HG03442 (cell line): ENCODE data around the gene RCC2.
"Not testable (repeated sequence)": the region's sequence is repeated elsewhere in the genome, so short reads cannot be mapped to it uniquely, and the experiment has no call there.

Source experiments
- ATAC-seq: cut with Tn5 transposase; IDR thresholded peaks from one replicate; pipeline ENCODE4 v1.9.1; 2021; ENCODE audit warnings: mild to moderate bottlenecking, moderate library complexity; ENCODE audit not compliant: unreplicated experiment

The RCC2 gene

DNA sequence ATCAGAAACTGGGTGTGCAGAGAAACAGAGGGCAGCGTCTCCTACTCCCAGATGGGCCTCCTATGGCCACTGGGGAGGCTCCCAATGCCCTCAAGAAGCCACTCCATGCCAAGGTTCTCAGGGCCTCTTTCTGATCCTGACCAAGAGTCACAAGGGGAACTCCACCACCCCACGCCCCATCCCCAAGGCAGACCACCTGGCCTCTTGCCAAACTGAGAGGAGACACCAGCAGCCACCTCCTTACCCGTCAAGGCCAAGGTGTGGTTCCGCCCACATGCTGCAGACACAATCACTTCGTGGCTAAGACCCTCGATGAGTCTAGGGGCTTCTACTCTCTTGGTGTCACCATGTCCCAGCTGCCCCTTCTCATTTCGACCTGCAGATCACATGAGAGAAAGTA is 17.0 kb downstream of the RCC2 start:
- ATAC-seq, result no peak

DNA sequence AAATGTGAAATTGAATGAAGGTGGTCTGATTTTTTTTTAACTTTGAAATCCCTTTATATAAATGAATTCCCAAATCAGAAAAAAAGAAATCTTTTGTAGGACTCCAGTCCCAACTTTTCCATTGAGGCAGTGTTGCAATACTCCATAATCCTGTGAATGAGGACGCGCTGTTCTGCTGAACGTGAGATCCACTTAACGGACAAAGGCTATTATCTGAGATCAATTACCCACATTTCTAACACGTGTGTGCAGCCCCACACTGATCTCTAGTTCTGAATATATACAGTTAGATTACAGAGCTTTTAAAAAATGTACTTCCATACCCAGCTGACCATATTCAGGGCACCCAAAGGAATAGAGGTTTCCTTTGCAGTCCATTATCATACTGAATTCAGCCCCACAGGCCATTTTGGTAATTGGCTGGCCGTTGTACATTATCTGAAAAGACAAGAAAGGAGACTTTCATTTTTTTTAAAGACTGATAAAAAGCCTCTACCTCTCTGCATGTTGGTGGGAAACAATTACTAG is 19.0 kb downstream of the RCC2 start:
- no peak for ATAC-seq

DNA sequence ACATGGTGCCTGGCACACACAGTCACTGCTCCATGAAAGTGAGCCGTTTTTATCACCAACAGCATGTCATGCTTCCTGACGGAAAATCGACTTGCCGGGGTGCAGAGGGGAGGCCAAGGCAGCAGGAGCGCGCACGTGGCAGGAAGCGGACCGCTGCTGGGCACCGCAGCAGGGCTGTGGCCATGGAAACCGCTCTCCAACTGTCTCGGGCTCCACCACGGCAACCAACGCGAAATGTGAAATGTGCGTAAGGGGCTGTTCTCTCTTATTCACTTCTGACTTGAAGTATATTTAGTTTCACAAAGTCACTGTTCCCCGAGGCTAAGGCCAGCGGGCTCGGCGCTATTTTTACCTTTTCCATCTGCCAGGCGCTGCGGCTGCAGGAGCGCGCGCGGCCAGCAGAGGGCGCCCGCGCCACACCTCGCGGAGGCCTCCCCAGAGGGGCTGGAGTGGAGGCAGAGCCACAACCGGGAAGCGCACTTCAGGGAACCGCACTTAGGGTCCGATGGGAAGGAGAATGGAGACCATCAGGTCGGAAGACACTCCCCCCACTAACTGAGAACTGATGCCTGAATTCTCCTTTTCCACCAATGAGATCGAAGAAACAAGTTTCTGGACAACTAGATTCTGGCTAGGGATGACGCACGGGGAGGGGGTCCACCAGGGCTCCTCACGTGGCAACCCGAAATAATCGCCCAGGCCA is 19.7 kb downstream of the RCC2 start:
- ATAC-seq, result no peak

DNA sequence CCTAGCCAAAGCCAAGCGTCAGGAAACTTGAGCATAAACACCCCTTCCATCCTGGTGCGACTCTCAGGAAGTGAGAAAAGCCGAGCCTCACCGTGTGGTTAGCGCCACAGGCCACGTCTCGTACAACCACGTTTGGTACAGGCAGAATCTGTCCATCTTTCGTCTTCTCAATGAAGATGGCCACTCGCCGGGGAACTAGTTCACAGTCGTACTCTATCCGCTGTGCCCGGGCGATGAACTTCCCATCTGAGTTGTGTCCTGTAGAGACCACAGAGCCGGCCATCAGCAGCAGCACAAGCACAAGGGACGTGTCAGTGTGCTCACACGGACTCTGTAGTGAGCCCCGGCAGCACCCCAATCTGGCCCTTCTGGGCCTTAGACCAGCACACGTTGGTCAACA is 23.1 kb downstream of the RCC2 start:
- ATAC-seq, result no peak

DNA sequence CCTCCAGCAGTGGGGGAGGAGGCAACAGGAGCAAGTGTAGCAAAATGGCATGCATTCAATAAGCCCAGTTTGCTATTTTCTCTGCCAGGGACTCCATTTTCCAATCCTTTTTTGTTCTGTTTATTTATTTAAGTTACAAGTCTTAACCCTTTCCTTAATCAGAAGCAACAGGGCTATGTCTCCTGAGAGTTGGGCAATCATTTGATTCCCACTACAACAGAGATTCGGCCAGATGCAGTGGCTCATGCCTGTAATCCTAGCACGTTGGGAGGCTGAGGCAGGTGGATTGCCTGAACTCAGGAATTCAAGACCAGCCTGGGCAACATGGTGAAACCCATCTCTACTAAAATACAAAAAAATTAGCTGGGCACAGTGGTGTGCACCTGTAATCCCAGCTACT is 25.5 kb downstream of the RCC2 start:
- no peak for ATAC-seq

DNA sequence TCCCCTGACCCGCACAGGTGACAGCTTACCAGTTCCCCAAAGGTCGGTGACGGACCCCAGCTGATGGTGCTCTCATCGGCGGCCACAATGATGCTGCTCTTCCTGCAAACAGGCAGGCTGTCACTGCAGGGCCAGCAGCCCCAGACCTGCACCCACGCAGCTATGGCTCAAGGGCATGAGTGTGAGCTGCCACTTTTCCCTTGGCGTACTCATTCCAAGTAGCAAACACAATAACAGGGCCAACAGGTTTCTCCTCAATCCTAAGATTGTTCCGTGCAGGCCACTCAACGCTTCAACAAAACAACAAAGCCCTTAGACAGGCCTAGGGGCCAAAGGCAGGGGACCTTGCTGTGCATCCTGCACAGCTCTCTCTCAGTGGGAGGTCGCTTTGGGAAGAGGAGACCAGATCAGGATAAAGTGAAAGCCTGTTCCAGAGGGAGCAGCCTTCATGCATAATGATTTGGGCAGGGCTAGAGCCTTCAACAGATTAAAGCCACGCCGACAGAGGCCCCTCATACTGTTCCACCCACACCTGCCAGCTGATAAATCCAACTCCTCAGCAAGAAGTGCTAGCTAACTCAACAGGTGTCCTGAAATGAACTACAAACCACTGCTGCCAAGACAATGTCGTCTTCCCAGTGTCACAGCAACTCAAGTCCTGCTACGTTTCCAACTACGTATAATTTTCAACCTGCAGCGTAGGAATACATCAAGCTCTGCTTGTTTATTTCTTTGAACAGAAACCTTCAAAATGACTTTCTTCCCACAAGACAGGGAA is 27.2 kb downstream of the RCC2 start:
- no peak for ATAC-seq

DNA sequence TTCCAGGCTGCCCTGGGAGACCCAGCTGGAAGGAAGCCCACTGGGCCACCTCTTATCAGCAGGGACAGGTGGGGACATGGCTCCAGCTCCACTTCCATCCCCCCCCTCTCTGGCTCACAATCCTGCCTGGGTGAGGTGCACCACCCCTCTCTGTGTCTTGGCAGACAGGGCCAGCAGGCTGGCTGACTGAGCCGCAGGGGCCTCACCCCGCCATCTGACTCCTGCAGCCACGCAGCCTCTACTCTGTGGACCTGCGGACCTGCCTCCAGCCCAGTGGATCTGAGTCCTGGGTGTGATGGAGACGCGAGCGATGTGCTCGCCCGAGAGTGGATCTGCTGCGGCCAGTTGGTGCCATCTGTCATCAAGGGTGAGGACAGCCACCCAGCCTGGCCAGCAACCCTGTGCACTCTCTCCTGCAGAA is 30.1 kb downstream of the RCC2 start:
- ATAC-seq, result no peak

DNA sequence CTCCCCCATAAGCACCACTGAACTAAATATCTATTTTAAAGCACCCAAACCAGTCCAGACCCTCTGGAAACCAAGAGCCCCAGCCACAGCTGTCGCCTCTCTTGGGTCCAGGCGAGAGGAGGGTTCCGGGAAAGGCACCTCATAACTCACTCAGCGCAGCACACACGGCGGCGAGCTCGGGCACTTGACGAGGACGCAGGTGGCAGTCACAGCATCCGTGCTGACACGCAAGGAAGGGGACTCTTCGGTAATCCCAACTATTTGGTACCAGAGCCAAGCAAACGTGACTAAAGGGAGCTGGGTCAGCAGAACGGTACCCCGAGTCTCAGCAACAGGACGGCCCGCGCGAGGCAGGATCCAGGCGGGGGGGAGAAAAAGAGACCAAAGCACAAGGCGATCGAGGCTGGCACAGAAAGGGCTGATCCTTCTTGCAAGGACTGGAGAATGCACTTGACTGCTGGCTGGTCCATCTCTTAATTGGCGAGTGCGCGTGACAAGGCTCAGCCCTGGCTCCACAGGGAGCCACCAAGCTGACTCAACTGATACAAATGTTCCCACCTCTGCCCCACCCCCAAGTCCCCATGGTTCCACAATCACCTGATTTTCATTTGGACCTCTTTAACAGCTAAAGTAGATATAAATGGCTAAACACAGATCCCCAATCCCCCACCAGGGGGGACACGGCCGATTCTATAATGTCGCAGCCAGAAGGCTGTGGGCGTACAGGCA is 31.5 kb downstream of the RCC2 start:
- not testable (repeated sequence) for ATAC-seq

DNA sequence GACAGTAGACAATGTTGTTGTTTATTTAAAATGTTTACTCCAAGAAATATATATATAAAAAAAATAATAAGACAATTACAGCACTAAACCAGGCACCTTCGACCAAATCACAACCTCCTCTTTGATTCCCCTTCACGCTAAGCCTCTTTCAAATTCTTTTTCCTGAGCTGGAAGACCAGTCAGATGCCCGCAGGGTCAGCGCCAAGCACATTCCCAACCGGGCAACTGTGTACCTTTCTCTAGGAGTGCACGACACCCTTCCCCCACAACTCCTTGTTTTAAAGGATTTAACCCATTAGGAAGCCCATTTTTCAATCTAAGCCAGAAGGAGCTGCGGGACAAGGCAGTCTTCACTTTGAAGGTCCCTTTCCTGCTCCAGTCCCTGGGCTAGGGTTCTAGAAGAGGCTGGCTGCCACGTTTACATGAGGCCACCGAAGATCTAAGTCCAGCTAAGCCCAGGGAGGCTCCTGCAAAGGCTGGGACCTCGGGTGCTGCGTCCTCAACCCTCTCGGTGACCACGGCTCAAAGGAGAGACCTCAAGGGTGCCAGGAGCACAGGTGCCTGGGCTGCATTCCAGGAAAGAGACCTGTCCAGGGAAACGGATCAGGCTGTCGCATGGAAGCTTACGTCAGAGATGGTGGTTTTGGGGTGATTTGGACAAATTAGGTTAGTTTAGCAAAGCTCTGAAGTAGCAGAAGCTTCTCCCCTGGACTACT is 32.6 kb downstream of the RCC2 start:
- ATAC-seq, result not testable (repeated sequence)

DNA sequence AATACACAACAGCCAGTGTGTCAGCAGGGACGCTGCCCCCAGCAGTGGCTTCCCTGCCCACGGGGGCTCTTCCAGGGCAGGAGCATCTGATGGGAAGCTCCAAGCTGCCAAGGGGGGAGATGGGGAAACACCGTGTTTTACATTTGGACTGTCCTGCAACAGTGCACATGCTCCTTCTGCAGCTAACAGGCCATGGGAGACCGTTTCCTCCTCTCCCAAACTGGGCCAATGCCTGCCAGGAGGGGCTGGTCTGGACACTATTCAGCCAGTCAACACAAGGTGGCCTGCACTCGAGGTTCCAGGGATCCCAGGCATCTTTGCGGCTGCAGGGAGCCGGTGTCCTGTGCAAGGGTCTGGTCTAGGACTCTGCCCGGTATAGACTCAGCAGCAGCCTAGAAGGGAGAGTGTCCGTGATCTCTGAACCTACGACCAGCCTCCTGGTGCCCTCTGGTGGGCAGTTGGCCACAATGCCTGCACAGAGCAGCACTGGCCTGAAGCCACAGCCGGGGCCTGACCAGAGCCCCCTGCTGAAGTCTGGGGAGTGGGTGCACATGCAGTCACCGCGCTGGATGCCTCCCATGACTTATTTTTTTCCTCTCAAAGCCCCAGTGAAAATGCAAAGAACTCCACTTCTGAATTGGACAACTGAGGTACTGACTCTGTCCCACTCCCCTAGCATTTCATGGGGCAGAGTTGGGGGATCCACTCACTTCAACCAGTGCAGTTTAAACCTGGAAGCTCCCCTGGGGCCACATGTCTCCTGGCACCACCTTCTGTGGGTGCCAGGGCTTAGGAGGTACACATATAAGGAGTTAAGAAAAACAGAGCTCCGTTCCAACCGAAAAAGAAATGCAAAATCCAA is 33.3 kb downstream of the RCC2 start:
- ATAC-seq, result no peak

DNA sequence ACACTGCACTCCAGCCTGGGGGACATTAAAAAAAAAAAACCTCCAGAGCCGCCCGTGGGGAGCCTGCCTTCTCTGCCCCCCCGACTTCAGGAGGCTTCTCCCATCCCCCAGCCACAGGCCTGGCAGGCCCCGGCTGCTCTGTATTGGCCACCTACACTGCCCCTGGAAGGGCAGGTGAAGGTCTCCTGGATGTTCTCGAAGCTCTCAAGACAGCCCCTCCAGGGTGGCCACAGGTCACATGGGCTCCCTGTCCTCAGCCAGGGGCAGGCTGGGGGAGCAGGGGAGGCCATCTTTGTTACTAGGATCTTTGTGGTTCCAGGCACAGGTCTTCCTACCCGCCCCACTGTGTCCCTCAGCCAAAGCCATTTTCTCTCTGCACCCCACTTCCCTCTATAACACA is 34.7 kb downstream of the RCC2 start:
- no peak for ATAC-seq

DNA sequence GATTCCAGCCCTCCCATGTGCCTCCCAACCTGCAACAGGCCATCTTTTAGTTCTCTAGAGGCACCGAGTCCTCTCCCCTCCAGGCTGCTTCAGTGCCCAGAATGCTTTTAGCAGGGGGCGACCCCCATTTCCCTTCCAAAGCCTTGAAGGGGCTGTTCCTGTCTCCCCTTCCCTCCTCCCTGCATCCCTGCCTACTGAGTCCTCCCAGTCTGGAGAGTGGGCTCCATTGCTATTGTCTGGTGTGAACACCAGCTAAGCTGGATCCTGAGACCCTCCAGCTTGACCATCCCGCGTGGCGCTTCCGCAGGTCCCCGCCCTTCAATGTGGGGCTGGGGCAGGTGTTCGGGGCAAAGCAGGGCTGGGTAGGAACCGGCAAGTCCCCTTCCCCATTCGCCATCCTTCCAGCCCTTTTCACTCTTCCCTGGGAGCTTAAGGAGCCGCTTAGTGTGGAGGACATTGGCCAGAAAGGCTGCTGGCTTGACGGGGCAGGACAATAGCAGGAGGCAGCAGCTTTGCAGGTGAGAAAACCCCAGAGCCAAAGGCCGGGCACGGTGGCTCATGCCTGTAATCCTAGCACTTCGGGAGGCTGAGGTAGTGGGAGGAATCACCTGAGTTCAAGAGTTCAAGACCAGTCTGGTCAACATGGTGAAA is 35.3 kb downstream of the RCC2 start:
- no peak for ATAC-seq

DNA sequence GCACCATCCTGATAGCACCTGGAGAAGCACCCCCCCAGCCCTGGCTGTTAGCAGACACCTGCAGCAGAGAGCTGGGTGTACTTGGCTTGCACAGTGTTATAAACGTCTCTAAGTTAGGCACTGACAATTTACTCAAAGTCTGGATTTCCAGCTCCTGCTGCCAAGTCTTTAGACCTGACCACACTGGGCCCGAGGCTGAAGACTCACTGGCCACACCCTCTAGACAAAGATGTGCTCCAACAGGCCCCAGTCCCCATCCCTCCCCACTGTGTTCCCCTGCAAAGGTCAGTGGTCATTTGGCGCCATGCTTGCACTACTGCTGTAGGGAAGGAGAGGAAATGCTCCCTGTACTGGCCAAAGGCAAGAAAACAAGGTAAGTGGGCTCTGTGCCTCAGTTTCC is 36.4 kb downstream of the RCC2 start:
- ATAC-seq, result no peak

DNA sequence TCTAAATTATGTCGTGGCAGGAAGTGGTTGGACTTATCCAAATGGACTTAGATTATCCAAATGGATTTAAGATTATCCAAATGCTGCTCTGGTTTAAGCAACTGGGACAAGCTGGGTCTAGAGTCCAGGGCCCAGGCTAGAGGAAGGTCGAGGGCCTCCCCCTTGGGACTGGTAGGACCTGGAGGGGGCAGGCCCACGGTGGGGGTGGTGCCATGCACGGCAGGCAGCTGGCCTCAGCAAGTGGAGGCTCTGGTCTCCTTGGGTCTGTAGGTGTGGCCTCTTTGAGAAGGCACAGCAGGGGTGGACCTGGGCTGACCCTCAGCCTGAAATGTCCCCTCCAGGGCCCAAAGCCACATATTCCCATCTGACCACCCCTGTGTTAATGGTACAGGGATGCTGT is 37.6 kb downstream of the RCC2 start:
- no peak for ATAC-seq

DNA sequence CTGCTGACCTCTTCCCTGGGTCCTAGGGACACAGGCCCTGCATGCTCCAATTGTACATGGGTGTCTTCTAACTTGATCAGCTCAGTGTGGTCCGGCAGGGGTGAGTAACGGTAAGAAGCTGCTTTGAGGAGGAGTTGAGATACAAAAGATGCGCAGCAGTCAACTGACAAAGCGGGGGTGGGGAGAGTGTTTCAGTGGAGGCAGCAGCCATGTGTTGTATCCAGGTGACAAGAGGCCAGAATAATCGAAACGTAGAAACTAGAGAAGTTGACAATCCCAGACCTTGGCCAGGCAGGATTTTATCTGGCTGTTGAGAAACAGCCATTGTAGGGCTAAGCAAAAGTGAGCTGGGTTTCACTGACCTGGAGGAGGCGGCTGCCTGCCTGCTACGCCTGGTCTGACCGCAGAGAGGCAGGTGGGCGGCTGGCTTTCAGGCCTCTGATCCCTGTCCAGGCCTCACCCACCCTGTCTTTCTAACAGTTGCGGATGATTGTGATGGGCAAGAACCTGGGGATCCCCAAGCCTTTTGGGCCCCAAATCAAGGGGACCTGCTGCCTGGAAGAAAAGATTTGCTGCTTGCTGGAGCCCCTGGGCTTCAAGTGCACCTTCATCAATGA is 38.6 kb downstream of the RCC2 start:
- ATAC-seq, result no peak

DNA sequence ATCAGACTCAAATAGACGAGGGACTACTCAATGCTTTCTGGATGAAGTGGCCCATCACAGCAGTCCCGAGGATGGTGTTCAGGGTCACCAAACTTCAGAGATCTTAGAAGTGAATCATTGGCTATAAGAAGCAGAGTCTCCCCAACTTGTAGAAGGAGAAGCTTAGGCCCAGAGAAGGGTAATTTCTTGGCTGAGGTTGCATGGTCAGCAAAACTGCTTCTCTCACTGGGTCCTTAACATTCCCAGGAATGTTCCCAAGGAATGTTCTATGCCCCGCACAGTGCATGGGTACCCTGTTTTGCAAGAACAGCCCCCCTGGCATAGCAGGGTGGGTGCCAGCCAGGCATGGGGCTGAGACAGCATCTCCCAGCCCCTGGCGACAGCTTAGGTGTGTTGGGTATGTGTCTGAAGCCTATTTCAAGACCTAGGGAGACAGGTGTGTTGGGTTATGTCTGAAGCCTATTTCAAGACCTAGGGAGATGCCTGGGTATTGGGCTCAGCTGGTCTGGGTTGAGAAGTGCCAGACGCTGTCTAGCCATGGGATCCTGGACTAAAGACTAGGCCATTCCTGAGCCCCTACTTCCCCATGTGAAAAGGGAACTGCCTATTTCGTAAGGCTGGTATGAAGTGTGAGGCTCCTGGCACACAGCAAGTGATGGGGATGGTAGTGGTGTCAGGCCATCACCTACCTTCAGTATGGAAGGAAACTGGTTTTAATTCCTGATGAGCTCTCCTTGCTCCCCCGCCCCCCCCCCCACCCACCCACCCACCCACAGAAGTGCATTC is 41.4 kb downstream of the RCC2 start:
- no peak for ATAC-seq

DNA sequence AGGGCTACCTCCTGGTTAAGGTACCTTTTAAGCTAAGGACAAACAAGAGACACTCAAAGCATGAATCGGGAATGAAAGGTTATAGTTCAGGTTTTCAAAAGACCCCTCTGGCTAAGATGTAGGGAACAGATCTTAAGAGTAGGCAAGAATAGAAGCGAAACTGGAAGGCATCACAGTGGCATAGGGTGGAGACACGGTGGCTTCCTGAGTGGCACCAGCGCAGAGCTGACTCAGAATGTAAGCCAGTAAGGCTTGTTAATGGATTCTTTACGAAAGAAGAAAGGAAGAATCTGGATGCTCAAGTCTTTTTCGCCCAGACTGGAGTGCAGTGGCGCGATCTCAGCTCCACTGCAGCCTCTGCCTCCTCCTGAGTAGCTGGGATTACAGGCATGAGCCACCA is 46.2 kb downstream of the RCC2 start:
- no peak for ATAC-seq

DNA sequence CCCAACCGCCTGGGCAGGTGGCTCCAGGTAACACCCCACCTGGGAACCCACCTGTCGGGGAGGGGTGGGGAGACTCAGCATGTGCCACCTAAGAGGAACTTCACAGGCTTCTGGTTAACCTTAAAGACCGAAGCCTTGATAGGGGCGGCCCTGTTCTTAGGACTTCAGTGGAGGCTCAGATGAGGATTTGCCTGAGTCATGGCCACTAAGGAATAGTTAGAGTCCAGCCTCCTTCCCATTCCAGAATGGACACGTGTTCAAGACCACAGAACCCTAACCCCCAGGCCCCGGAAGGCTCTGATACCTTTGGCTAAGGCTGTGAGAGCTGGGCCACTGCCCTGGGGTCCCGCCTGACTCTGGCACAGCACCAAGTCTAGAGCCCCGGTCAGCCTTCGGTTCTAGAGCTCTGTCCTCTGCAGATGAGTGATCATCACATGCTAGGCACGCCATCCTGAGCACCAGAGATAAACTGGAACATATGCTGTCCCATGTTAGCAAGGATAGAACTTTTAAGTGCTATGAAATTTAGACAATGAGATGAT is 47.2 kb downstream of the RCC2 start:
- ATAC-seq, result no peak
